ENCODE measurements around the gene XPO6. TPM values are rescaled to one million over a fixed set of nuclear protein-coding genes. Genes with fewer than 3 reads are reported as not detected.

Gene XPO6
- total and polyA plus RNA-seq, 4 donors = 27.5 to 50.0 (median 36.0) TPM

DNA sequence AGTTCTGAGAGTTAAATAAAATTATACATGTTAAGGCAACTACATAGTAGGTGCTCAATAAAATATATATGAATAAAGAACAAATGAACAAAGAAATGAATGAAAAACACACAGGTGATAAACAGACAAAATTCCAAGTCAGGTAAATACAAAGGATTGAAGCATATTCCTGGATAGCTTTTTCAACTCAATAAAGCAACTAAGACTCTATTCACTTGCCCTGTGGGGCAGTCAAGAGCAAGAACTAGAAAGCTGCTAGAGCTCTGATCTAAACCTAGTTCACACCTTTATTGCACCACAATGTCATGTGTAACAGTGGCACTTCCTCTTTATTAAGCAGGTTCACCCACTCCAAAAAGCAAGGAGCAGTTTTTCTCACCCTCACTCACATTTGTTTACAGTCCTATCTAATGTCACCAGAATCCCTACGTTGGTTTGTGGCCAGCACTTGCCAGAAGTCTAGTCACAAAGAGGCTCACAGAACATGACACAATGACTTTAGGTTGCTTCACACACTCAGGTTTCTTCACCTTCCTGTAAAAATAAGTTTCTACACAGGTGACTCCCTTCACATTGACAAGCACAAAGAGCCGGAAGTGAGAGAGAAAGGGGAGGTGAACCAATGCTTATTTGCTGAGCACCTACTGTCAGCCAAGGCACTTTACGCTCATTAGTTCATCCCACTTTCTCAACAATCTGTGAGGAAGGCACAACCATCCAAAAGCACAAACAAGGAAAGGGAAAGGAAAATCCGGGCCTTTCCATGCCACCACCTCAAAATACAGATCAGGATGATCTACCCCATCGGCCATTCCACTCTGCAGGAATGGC, 70.8 kb downstream of the XPO6 start:
- H3K27me3 ChIP-seq (ENCODE audit: control insufficient read depth in 4 of 4, insufficient read depth in 4 of 4, low read length in 3 of 4) = no peaks in the 10 kb centered on the region
- no peak for TF ChIP-seq NR2F2 (IDR thresholded peaks at IDR 0.05)
- TF ChIP-seq SP1 (IDR thresholded peaks at IDR 0.05) = peak; percentile 45
- peak; percentile 41 for TF ChIP-seq YY1 (IDR thresholded peaks at IDR 0.05)
- peak; percentile 22 to 25 for TF ChIP-seq HNF4A (conservative IDR thresholded peaks at IDR 0.05)
- peak; percentile 13 to 31 for TF ChIP-seq GABPA (IDR thresholded peaks at IDR 0.05 in 1 of 2, conservative IDR thresholded peaks at IDR 0.05 in 1 of 2)
- TF ChIP-seq RAD21 (IDR thresholded peaks at IDR 0.05) = peak in 1 of 2 donors; percentile 15
- TF ChIP-seq ATF3 (IDR thresholded peaks at IDR 0.05) = no peak
- TF ChIP-seq REST (IDR thresholded peaks at IDR 0.05) = no peak
- TF ChIP-seq RXRA (IDR thresholded peaks at IDR 0.05) = peak in 1 of 2 donors; percentile 23
- peak; percentile 24 to 58 for TF ChIP-seq JUND (IDR thresholded peaks at IDR 0.05)
- H3K9ac ChIP-seq (ENCODE audit: low read depth in 1 of 2, low read length in 2 of 2) = peak overlapping the region in 1 of 2 donors; percentile 20
- no peak for DNase-seq (ENCODE audit: low spot score)
- 73% methylated on average over 5 of the region's 5 CpGs for WGBS
- H3K36me3 ChIP-seq (ENCODE audit: control insufficient read depth in 4 of 4, insufficient read depth in 3 of 4, low read depth in 1 of 4, low read length in 3 of 4) = peaks cover 0 to 16% (median 9%) of the 10 kb centered on the region in 4 donors
- H3K27ac ChIP-seq (ENCODE audit: low read depth in 1 of 2, low read length in 2 of 2) = peak overlapping the region; percentile 74 to 77
- H3K4me3 ChIP-seq (ENCODE audit: low read depth in 1 of 3, low read length in 3 of 3) = no peak overlapping the region
- H3K9me3 ChIP-seq (ENCODE audit: control insufficient read depth in 4 of 4, low read length in 3 of 4) = no peaks in the 10 kb centered on the region
- H3K4me1 ChIP-seq (ENCODE audit: control insufficient read depth in 4 of 4, insufficient read depth in 4 of 4, low read length in 3 of 4) = no peaks in the 10 kb centered on the region

- 95% methylated on average over 1 of the region's 1 CpG for WGBS
- Histone ChIP-seq H3K4me1 (ENCODE audit: control insufficient read depth in 4 of 4, insufficient read depth in 4 of 4, low read length in 3 of 4) (no peaks in the 10 kb centered on the region), H3K4me3 (ENCODE audit: low read depth in 1 of 3, low read length in 3 of 3) (no peak overlapping the region), H3K9me3 (ENCODE audit: control insufficient read depth in 4 of 4, low read length in 3 of 4) (no peaks in the 10 kb centered on the region), H3K27me3 (ENCODE audit: control insufficient read depth in 4 of 4, insufficient read depth in 4 of 4, low read length in 3 of 4) (no peaks in the 10 kb centered on the region), H3K27ac (ENCODE audit: low read depth in 1 of 2, low read length in 2 of 2) (no peak overlapping the region), H3K36me3 (ENCODE audit: control insufficient read depth in 4 of 4, insufficient read depth in 3 of 4, low read depth in 1 of 4, low read length in 3 of 4) (peaks cover 4 to 14% (median 7%) of the 10 kb centered on the region in 4 donors), H3K9ac (ENCODE audit: low read depth in 1 of 2, low read length in 2 of 2) (no peak overlapping the region)
- DNase-seq (ENCODE audit: low spot score) = no peak
- TF ChIP-seq YY1 (IDR thresholded peaks at IDR 0.05) (no peak), ATF3 (IDR thresholded peaks at IDR 0.05) (no peak), REST (IDR thresholded peaks at IDR 0.05) (no peak), MAX (IDR thresholded peaks at IDR 0.05) (no peak), NR2F2 (IDR thresholded peaks at IDR 0.05) (no peak), TAF1 (conservative IDR thresholded peaks at IDR 0.05) (no peak)
- TF ChIP-seq, protein P1, sequence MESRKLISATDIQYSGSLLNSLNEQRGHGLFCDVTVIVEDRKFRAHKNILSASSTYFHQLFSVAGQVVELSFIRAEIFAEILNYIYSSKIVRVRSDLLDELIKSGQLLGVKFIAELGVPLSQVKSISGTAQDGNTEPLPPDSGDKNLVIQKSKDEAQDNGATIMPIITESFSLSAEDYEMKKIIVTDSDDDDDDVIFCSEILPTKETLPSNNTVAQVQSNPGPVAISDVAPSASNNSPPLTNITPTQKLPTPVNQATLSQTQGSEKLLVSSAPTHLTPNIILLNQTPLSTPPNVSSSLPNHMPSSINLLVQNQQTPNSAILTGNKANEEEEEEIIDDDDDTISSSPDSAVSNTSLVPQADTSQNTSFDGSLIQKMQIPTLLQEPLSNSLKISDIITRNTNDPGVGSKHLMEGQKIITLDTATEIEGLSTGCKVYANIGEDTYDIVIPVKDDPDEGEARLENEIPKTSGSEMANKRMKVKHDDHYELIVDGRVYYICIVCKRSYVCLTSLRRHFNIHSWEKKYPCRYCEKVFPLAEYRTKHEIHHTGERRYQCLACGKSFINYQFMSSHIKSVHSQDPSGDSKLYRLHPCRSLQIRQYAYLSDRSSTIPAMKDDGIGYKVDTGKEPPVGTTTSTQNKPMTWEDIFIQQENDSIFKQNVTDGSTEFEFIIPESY (IDR thresholded peaks at IDR 0.05) = no peak
Observed at GRCh38 chr16:28139530-28139929, 72.2 kb downstream of the XPO6 start.
